Mononuclear cell (primary cell): ENCODE data around the gene FXYD3. TPM values are rescaled to one million over a fixed set of nuclear protein-coding genes. Genes with fewer than 3 reads are reported as not detected.
"Not testable (repeated sequence)": the region's sequence is repeated elsewhere in the genome, so short reads cannot be mapped to it uniquely, and the experiment has no call there.

Experiments used
- H3K27me3 ChIP-seq: 2 replicates; pipeline ENCODE4 v1.6.0; 2011; ENCODE audit warnings: low read length, control low read depth; ENCODE audit not compliant: insufficient read depth
- H3K4me1 ChIP-seq: 2 replicates; pipeline ENCODE4 v1.5.1; 2011; ENCODE audit warnings: mild to moderate bottlenecking, low read length, control low read depth; ENCODE audit not compliant: insufficient read depth
- H3K4me3 ChIP-seq: 2 replicates; pipeline ENCODE4 v1.5.1; 2011; ENCODE audit warnings: mild to moderate bottlenecking, low read length, moderate library complexity
- H3K9me3 ChIP-seq: 2 replicates; pipeline ENCODE4 v1.5.1; 2011; ENCODE audit warnings: low read depth, mild to moderate bottlenecking, control low read depth, low read length
- total RNA-seq: library from RNA; depleted of rRNA; stranded (reverse); fragments of >200 nt; gene quantifications from one replicate; pipeline ENCODE4 v1.2.3, GENCODE V29; 2012

The FXYD3 gene
- total RNA-seq, 1 donor, result not detected

- H3K27me3 ChIP-seq, result peaks cover under 1% of the 10 kb centered on the region
- H3K9me3 ChIP-seq, result no peaks in the 10 kb centered on the region
- H3K4me3 ChIP-seq, result no peak overlapping the region
- peaks cover 2% of the 10 kb centered on the region for H3K4me1 ChIP-seq
Observed at GRCh38 chr19:35095667-35096368, 19.8 kb upstream of the FXYD3 start.

- Histone ChIP-seq H3K4me1 (no peaks in the 10 kb centered on the region), H3K27me3 (no peaks in the 10 kb centered on the region), H3K4me3 (no peak overlapping the region), H3K9me3 (no peaks in the 10 kb centered on the region)
Observed at GRCh38 chr19:35098413-35099049, 17.1 kb upstream of the FXYD3 start.

GRCh38 chr19:35099155-35099896 is 16.3 kb upstream of the FXYD3 start:
- Histone ChIP-seq H3K4me1 (no peaks in the 10 kb centered on the region), H3K9me3 (no peaks in the 10 kb centered on the region), H3K27me3 (no peaks in the 10 kb centered on the region), H3K4me3 (no peak overlapping the region)

- no peaks in the 10 kb centered on the region for H3K27me3 ChIP-seq
- H3K9me3 ChIP-seq, result no peaks in the 10 kb centered on the region
- H3K4me3 ChIP-seq, result no peak overlapping the region
- no peaks in the 10 kb centered on the region for H3K4me1 ChIP-seq
Observed at GRCh38 chr19:35099897-35100275, 15.7 kb upstream of the FXYD3 start.

GRCh38 chr19:35100588-35101533 is 14.8 kb upstream of the FXYD3 start:
- Histone ChIP-seq H3K4me3 (no peak overlapping the region), H3K9me3 (no peaks in the 10 kb centered on the region), H3K27me3 (no peaks in the 10 kb centered on the region), H3K4me1 (no peaks in the 10 kb centered on the region)

- H3K27me3 ChIP-seq, H3K4me3 ChIP-seq, H3K4me1 ChIP-seq, H3K9me3 ChIP-seq: not testable (repeated sequence)
Observed at GRCh38 chr19:35101949-35102348, 13.7 kb upstream of the FXYD3 start.

- H3K4me3 ChIP-seq, H3K9me3 ChIP-seq, H3K27me3 ChIP-seq, H3K4me1 ChIP-seq: not testable (repeated sequence)
Observed at GRCh38 chr19:35103614-35104013, 12.0 kb upstream of the FXYD3 start.

- Histone ChIP-seq H3K4me3 (no peak overlapping the region), H3K27me3 (no peaks in the 10 kb centered on the region), H3K4me1 (no peaks in the 10 kb centered on the region), H3K9me3 (no peaks in the 10 kb centered on the region)
Observed at GRCh38 chr19:35104361-35104760, 11.3 kb upstream of the FXYD3 start.

GRCh38 chr19:35105047-35105410 is 10.6 kb upstream of the FXYD3 start:
- Histone ChIP-seq H3K9me3 (no peaks in the 10 kb centered on the region), H3K27me3 (no peaks in the 10 kb centered on the region), H3K4me1 (no peaks in the 10 kb centered on the region), H3K4me3 (no peak overlapping the region)

- Histone ChIP-seq H3K27me3 (no peaks in the 10 kb centered on the region), H3K9me3 (no peaks in the 10 kb centered on the region), H3K4me3 (no peak overlapping the region), H3K4me1 (no peaks in the 10 kb centered on the region)
Observed at GRCh38 chr19:35105411-35106290, 10.0 kb upstream of the FXYD3 start.

GRCh38 chr19:35106291-35106583 is 9.4 kb upstream of the FXYD3 start:
- H3K4me3 ChIP-seq, result no peak overlapping the region
- H3K4me1 ChIP-seq, result no peaks in the 10 kb centered on the region
- H3K27me3 ChIP-seq, result no peaks in the 10 kb centered on the region
- no peaks in the 10 kb centered on the region for H3K9me3 ChIP-seq

- H3K9me3 ChIP-seq, result no peaks in the 10 kb centered on the region
- no peak overlapping the region for H3K4me3 ChIP-seq
- H3K4me1 ChIP-seq, result no peaks in the 10 kb centered on the region
- no peaks in the 10 kb centered on the region for H3K27me3 ChIP-seq
Observed at GRCh38 chr19:35106898-35107541, 8.6 kb upstream of the FXYD3 start.

- Histone ChIP-seq H3K4me1 (no peaks in the 10 kb centered on the region), H3K9me3 (no peaks in the 10 kb centered on the region), H3K27me3 (no peaks in the 10 kb centered on the region), H3K4me3 (no peak overlapping the region)
Observed at GRCh38 chr19:35107545-35107944, 8.1 kb upstream of the FXYD3 start.

GRCh38 chr19:35108730-35109129 is 6.9 kb upstream of the FXYD3 start:
- Histone ChIP-seq H3K27me3 (no peaks in the 10 kb centered on the region), H3K4me1 (no peaks in the 10 kb centered on the region), H3K9me3 (no peaks in the 10 kb centered on the region), H3K4me3 (no peak overlapping the region)
